Measurements from ENCODE around the gene CD33.

GRCh38 chr19:51207747-51208146, 17.1 kb upstream of the CD33 start:
- TF ChIP-seq EP300 (IDR thresholded peaks at IDR 0.05) (no peak), POLR2A (IDR thresholded peaks at IDR 0.05) (no peak), CTCF (IDR thresholded peaks at IDR 0.05) (no peak)

Measured in gastroesophageal sphincter (tissue), 3 donors.